Breast epithelium (tissue), 3 donors: ENCODE measurements around the gene TRIP6.

Experiments used
- POLR2AphosphoS5 ChIP-seq, 3 donors: sonication (generic); formaldehyde crosslinking; IDR thresholded peaks; one replicate each; pipeline ENCODE4 v1.6.1; 2017; ENCODE audit warnings: antibody characterized with exemption in 3 of 3
- TF ChIP-seq, protein P1 (sequence below), 3 donors: fragments of 450-650 bp; IDR thresholded peaks; one replicate each; pipeline ENCODE4 v1.5.1; 2016 to 2017; ENCODE audit warnings: antibody characterized with exemption in 3 of 3, mild to moderate bottlenecking in 3 of 3, moderate library complexity in 3 of 3

DNA sequence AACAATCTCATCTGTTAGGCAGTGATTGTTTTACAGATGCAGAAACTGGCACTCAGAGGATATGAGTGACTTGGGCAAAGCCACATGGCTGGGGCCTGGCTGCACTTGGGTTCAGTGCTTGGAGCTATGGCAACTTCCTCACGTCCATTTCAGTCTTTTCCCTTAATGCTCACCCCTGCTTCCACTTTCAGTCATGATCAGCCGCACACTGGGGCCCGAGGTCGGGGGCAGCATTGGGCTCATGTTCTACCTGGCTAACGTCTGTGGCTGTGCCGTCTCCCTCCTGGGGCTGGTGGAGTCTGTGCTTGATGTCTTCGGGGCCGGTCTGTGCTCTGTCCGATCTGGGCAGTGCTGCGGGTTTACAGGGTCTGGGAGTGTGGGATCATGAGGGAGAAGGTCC, 11.7 kb upstream of the TRIP6 start:
- TF ChIP-seq, protein P1, sequence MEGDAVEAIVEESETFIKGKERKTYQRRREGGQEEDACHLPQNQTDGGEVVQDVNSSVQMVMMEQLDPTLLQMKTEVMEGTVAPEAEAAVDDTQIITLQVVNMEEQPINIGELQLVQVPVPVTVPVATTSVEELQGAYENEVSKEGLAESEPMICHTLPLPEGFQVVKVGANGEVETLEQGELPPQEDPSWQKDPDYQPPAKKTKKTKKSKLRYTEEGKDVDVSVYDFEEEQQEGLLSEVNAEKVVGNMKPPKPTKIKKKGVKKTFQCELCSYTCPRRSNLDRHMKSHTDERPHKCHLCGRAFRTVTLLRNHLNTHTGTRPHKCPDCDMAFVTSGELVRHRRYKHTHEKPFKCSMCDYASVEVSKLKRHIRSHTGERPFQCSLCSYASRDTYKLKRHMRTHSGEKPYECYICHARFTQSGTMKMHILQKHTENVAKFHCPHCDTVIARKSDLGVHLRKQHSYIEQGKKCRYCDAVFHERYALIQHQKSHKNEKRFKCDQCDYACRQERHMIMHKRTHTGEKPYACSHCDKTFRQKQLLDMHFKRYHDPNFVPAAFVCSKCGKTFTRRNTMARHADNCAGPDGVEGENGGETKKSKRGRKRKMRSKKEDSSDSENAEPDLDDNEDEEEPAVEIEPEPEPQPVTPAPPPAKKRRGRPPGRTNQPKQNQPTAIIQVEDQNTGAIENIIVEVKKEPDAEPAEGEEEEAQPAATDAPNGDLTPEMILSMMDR (IDR thresholded peaks at IDR 0.05) = no peak
- no peak for TF ChIP-seq POLR2AphosphoS5 (IDR thresholded peaks at IDR 0.05)
